OCI-LY7 (cell line): ENCODE measurements around the gene OR4L1. TPM values are rescaled to one million over a fixed set of nuclear protein-coding genes. Genes with fewer than 3 reads are reported as not detected.
"Not testable (repeated sequence)": the region's sequence is repeated elsewhere in the genome, so short reads cannot be mapped to it uniquely, and the experiment has no call there.

Experiments used
- BruUV-seq: library from RNA; stranded (reverse); fragments of 400-500 nt; replicated peaks from 2 replicates; lab custom pipeline; 2021; lab: Mats Ljungman, UMichigan
- CTCF ChIA-PET: fragments of 300-600 bp; sonication (Branson Sonifier 250); formaldehyde crosslinking; loops from one replicate; lab custom pipeline; 2022; ENCODE audit warnings: antibody characterized with exemption; ENCODE audit not compliant: unreplicated experiment; lab: Charles Lee
- POLR2A ChIA-PET: fragments of 300-600 bp; sonication (Branson Sonifier 250); formaldehyde crosslinking; loops from one replicate; lab custom pipeline; 2022; ENCODE audit warnings: antibody characterized with exemption; lab: Charles Lee
- DNase-seq: peaks from one replicate; pipeline ENCODE4 v3.0.0-alpha.2; 2015; ENCODE audit warnings: low spot score
- H2AFZ ChIP-seq: fragments of 200-600 bp; sonication (generic), shearing (Covaris generic); 2 replicates; pipeline ENCODE4 v1.6.1; 2014; ENCODE audit warnings: mild to moderate bottlenecking, antibody characterized with exemption, low read length, moderate library complexity
- H3K27ac ChIP-seq: fragments of 200-600 bp; sonication (generic); 2 replicates; pipeline ENCODE4 v1.5.1; 2014; ENCODE audit warnings: mixed run types, low read depth, mild to moderate bottlenecking, moderate library complexity, low read length, inconsistent platforms; ENCODE audit not compliant: poor library complexity, severe bottlenecking
- H3K36me3 ChIP-seq: fragments of 200-600 bp; sonication (generic); 2 replicates; pipeline ENCODE4 v1.6.1; 2014; ENCODE audit warnings: mild to moderate bottlenecking, antibody characterized with exemption, low read length, moderate library complexity, mixed read lengths; ENCODE audit not compliant: insufficient read depth
- H3K4me1 ChIP-seq: fragments of 200-600 bp; sonication (generic); 2 replicates; pipeline ENCODE4 v1.5.1; 2014; ENCODE audit warnings: mild to moderate bottlenecking, low read length; ENCODE audit not compliant: insufficient read depth, poor library complexity, severe bottlenecking
- H3K4me2 ChIP-seq: fragments of 200-600 bp; sonication (generic); 2 replicates; pipeline ENCODE4 v1.6.1; 2014; ENCODE audit warnings: mild to moderate bottlenecking, low read length
- H3K4me3 ChIP-seq: fragments of 200-600 bp; sonication (generic); 2 replicates; pipeline ENCODE4 v1.5.1; 2014; ENCODE audit warnings: mild to moderate bottlenecking, low read depth, low read length; ENCODE audit not compliant: poor library complexity, severe bottlenecking
- H3K79me2 ChIP-seq: fragments of 200-600 bp; sonication (generic); 2 replicates; pipeline ENCODE4 v1.6.1; 2016; ENCODE audit warnings: low read depth, mild to moderate bottlenecking, low read length, moderate library complexity, mixed read lengths; ENCODE audit not compliant: insufficient read depth
- H3K9me2 ChIP-seq: fragments of 200-600 bp; sonication (generic); 2 replicates; pipeline ENCODE4 v1.6.1; 2016; ENCODE audit warnings: mild to moderate bottlenecking, low read length, mixed read lengths; ENCODE audit not compliant: insufficient read depth
- H3K9me3 ChIP-seq: fragments of 200-600 bp; sonication (generic); 2 replicates; pipeline ENCODE4 v1.6.1; 2014; ENCODE audit warnings: mild to moderate bottlenecking, mixed run types, low read length, mixed read lengths
- H4K20me1 ChIP-seq: fragments of 200-600 bp; sonication (generic); 2 replicates; pipeline ENCODE4 v1.6.1; 2014; ENCODE audit warnings: mild to moderate bottlenecking, antibody characterized with exemption, low read length, moderate library complexity, mixed read lengths; ENCODE audit not compliant: insufficient read depth
- EZH2phosphoT487 ChIP-seq: fragments of 200-600 bp; sonication (generic); IDR thresholded peaks from 2 replicates; pipeline ENCODE4 v1.6.1; 2018; ENCODE audit warnings: low read depth, borderline replicate concordance, mild to moderate bottlenecking, mixed run types, antibody characterized with exemption, low read length, moderate library complexity, mixed read lengths
- intact Hi-C: fragments of 100-400 bp; cut with micrococcal nuclease; formaldehyde crosslinking; loops from one replicate; pipeline ENCODE4 v1.10.0; 2022; ENCODE audit not compliant: unreplicated experiment
- total RNA-seq, 2 experiments: library from RNA; depleted of rRNA in 1 of 2; stranded (reverse); fragments of >200 nt in 1 of 2; shearing (Covaris generic) in 1 of 2; gene quantifications; 2 replicates each; pipeline ENCODE4 v1.2.3, GENCODE V29; 2014 to 2022
- TF ChIP-seq, protein P1 (sequence below): fragments of 200-600 bp; sonication (generic); conservative IDR thresholded peaks from 2 replicates; pipeline ENCODE4 v1.5.1; 2014; ENCODE audit warnings: mild to moderate bottlenecking, antibody characterized with exemption, low read length, moderate library complexity, mixed read lengths

OR4L1 gene
- total RNA-seq, 2 experiments from 2014 or later: not detected

DNA sequence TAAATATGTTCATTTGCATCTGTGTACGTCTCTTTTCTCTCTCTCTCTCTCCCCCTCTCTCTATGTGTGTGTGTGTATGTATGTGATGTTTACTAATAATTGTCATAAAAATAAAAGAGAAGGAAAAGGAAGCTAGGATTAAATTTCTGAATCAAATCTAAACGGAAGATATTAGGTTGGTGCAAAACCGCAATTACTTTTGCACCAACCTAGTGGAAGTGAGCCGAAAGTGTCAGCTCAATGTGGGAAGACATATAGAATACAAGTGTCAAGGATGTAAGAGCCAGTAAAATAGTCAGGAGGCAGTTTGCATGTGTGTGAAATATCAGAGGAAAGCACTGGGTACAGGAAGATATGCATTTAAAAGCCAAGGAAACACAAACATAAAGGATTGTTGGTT, 32.2 kb downstream of the OR4L1 start:
- Histone ChIP-seq H3K36me3 (no peaks in the 10 kb centered on the region), H3K79me2 (no peaks in the 10 kb centered on the region), H3K27ac (no peak overlapping the region), H3K4me1 (no peaks in the 10 kb centered on the region), H3K4me3 (no peak overlapping the region), H3K9me3 (no peaks in the 10 kb centered on the region), H4K20me1 (no peaks in the 10 kb centered on the region), H2AFZ (no peak overlapping the region), H3K4me2 (no peak overlapping the region), H3K9me2 (no peaks in the 10 kb centered on the region)
- POLR2A ChIA-PET: interaction anchor here (0.8 kb wide), 1 partner anchor 14 kb away, joined by 4 read pairs; no protein-coding TSS in a partner anchor
- CTCF ChIA-PET: no interaction called here
- DNase-seq: no peak
- TF ChIP-seq, protein P1, sequence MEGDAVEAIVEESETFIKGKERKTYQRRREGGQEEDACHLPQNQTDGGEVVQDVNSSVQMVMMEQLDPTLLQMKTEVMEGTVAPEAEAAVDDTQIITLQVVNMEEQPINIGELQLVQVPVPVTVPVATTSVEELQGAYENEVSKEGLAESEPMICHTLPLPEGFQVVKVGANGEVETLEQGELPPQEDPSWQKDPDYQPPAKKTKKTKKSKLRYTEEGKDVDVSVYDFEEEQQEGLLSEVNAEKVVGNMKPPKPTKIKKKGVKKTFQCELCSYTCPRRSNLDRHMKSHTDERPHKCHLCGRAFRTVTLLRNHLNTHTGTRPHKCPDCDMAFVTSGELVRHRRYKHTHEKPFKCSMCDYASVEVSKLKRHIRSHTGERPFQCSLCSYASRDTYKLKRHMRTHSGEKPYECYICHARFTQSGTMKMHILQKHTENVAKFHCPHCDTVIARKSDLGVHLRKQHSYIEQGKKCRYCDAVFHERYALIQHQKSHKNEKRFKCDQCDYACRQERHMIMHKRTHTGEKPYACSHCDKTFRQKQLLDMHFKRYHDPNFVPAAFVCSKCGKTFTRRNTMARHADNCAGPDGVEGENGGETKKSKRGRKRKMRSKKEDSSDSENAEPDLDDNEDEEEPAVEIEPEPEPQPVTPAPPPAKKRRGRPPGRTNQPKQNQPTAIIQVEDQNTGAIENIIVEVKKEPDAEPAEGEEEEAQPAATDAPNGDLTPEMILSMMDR: no peak
- no TSS peak for BruUV-seq
- intact Hi-C loops: no loop called here

GRCh38 chr14:20093442-20093841, 33.6 kb downstream of the OR4L1 start:
- Histone ChIP-seq H3K79me2 (no peaks in the 10 kb centered on the region), H3K9me2 (no peaks in the 10 kb centered on the region), H2AFZ (no peak overlapping the region), H3K9me3 (no peaks in the 10 kb centered on the region), H4K20me1 (no peaks in the 10 kb centered on the region), H3K4me3 (no peak overlapping the region), H3K27ac (no peak overlapping the region), H3K4me2 (no peak overlapping the region), H3K36me3 (no peaks in the 10 kb centered on the region), H3K4me1 (no peaks in the 10 kb centered on the region)
- DNase-seq: no peak
- no peak for TF ChIP-seq EZH2phosphoT487
- TF ChIP-seq, protein P1: no peak
- ChIA-PET POLR2A (no interaction called here), CTCF (no interaction called here)
- BruUV-seq: no TSS peak
- intact Hi-C loops: no loop called here

DNA sequence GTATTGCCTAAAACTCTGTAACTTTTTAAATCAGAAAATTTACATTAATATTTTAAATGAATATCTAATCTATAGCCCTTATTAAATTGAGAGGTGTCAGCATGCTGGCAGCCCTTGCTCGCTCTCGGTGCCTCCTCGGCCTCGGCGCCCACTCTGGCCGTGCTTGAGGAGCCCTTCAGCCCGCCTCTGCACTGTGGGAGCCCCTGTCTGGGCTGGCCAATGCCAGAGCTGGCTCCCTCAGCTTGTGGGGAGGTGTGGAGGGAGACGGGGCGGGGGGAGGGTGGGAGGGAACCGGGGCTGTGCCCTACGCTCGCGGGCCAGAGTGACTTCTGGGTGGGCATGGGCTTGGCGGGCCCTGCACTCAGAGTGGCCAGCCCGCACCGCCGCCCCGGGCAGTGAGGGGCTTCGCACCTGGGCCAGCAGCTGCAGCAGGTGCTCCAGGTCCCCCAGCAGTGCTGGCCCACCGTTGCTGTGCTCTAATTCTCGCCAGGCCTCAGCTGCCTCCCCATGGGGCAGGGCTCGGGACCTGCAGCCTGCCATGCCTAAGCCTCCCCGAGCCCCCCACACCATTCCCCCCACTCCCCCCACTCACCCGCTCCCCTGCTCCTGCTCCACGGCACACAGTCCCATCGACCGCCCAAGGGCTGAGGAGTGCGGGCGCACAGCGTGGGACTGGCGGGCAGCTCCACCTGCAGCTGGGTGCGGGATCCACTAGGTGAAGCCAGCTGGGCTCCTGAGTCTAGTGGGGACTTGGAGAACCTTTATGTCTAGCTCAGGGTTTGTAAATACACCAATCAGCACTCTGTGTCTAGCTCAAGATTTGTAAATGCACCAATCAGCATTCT, 39.3 kb downstream of the OR4L1 start:
- DNase-seq, H3K9me2 ChIP-seq, CTCF ChIA-PET, H3K4me2 ChIP-seq, H3K4me3 ChIP-seq, H3K36me3 ChIP-seq, H3K79me2 ChIP-seq, H3K27ac ChIP-seq, intact Hi-C loops, H3K9me3 ChIP-seq, H3K4me1 ChIP-seq, H2AFZ ChIP-seq, H4K20me1 ChIP-seq, BruUV-seq: not testable (repeated sequence)
- POLR2A ChIA-PET: interaction anchor here (0.6 kb wide), 1 partner anchor 28 kb away, joined by 3 read pairs; no protein-coding TSS in a partner anchor
